ENCODE measurements around the gene AGPAT2.

DNA sequence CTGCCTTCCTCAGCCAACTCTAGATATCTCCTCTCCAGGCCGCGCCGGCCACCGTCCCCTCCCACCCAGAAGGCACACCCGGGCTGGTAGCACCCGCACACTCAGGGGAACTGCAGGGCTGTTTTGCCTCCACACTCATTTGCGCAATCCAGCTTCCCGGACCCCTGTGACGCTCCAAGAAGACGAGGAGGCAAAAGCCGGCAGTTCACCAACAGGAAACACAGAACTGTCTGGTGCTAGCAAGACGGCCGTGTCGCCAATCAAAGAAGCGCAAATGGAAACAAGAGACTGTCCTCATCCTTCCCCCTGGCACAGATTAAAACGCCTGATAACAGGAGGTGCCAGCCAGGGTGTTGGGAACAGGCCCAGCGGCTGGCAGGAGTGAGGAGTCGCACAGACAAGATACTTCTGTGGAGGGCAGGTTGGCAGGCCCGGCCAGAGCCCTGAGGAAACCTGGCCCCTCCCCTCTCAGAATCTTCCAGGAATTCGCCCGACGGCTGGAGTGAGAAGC, 7.8 kb downstream of the AGPAT2 start:
- TF ChIP-seq JUND (IDR thresholded peaks at IDR 0.05), result no peak
- TF ChIP-seq RAD21 (IDR thresholded peaks at IDR 0.05; ENCODE audit: low read length), result no peak
- TF ChIP-seq, protein P1, sequence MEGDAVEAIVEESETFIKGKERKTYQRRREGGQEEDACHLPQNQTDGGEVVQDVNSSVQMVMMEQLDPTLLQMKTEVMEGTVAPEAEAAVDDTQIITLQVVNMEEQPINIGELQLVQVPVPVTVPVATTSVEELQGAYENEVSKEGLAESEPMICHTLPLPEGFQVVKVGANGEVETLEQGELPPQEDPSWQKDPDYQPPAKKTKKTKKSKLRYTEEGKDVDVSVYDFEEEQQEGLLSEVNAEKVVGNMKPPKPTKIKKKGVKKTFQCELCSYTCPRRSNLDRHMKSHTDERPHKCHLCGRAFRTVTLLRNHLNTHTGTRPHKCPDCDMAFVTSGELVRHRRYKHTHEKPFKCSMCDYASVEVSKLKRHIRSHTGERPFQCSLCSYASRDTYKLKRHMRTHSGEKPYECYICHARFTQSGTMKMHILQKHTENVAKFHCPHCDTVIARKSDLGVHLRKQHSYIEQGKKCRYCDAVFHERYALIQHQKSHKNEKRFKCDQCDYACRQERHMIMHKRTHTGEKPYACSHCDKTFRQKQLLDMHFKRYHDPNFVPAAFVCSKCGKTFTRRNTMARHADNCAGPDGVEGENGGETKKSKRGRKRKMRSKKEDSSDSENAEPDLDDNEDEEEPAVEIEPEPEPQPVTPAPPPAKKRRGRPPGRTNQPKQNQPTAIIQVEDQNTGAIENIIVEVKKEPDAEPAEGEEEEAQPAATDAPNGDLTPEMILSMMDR (IDR thresholded peaks at IDR 0.05), result no peak
- no peak for TF ChIP-seq POLR2AphosphoS5 (IDR thresholded peaks at IDR 0.05; ENCODE audit: low read depth, low read length)
- no peak for TF ChIP-seq GABPA (IDR thresholded peaks at IDR 0.05; ENCODE audit: low read depth)
- TF ChIP-seq EZH2phosphoT487 (IDR thresholded peaks at IDR 0.05; ENCODE audit: borderline replicate concordance, low read depth), result no peak
- no peak for TF ChIP-seq SIN3A (IDR thresholded peaks at IDR 0.05; ENCODE audit: borderline replicate concordance, low read depth, low read length)
